A549 (cell line): ENCODE data around the gene SLC15A5. TPM values are rescaled to one million over a fixed set of nuclear protein-coding genes. Genes with fewer than 3 reads are reported as not detected.
A peak's percentile ranks its signal among the peaks of the same experiment; 100 is the strongest.

Experiments used
- ATAC-seq, 2 experiments: fragments of 200-7000 bp in 1 of 2; fragments of >200 bp in 1 of 2; cut with Nextera tagmentation in 1 of 2; cut with Tn5 transposase in 1 of 2; 3 replicates each; pipeline versions ENCODE4 v1.8.0 to v1.9.1; 2018 to 2020; ENCODE audit warnings: mild to moderate bottlenecking in 1 of 2, moderate library complexity in 1 of 2
- CTCF ChIA-PET: fragments of 300-600 bp; sonication (Branson Sonifier 250); formaldehyde crosslinking; extraction: SDS; loops from one replicate; lab custom pipeline; 2021; ENCODE audit warnings: antibody characterized with exemption, inconsistent platforms; lab: Yijun Ruan, JAX
- POLR2A ChIA-PET: fragments of 350-600 bp; formaldehyde crosslinking; extraction: SDS; loops from one replicate; lab custom pipeline; 2021; ENCODE audit warnings: antibody characterized with exemption, inconsistent platforms; lab: Yijun Ruan, JAX
- DNase-seq, 2 experiments: peaks; one replicate each; pipeline versions ENCODE4 v3.0.0 to v3.0.0-alpha.2; 2011 to 2016; ENCODE audit warnings: low read depth in 1 of 2, low spot score in 1 of 2
- FAIRE-seq: peaks from 2 replicates; lab custom pipeline; 2011; peaks lifted over from hg19 to GRCh38; lab: Jason Lieb, UNC
- H3K27ac ChIP-seq, 2 experiments: fragments of >200 bp; sonication (Bioruptor Twin); formaldehyde crosslinking; 3 replicates each; pipeline ENCODE4 v1.5.1; 2016 to 2017
- H3K4me1 ChIP-seq: fragments of >200 bp; sonication (Bioruptor Twin); formaldehyde crosslinking; 3 replicates; pipeline ENCODE4 v1.6.1; 2016
- H3K4me2 ChIP-seq: fragments of >200 bp; sonication (Bioruptor Twin); formaldehyde crosslinking; 3 replicates; pipeline ENCODE4 v1.6.1; 2016
- H3K4me3 ChIP-seq: fragments of >200 bp; sonication (Bioruptor Twin); formaldehyde crosslinking; 3 replicates; pipeline ENCODE4 v1.5.1; 2016
- H3K9me3 ChIP-seq: fragments of >200 bp; sonication (Bioruptor Twin); formaldehyde crosslinking; 3 replicates; pipeline ENCODE4 v1.6.1; 2016
- BCL3 ChIP-seq: fragments of >200 bp; sonication (Bioruptor Twin); formaldehyde crosslinking; IDR thresholded peaks from 3 replicates; pipeline ENCODE4 v1.6.1; 2016
- CBX2 ChIP-seq: fragments of 200-600 bp; sonication (generic); IDR thresholded peaks from 2 replicates; pipeline ENCODE4 v1.6.1; 2016; ENCODE audit warnings: low read depth, mild to moderate bottlenecking, borderline replicate concordance
- EP300 ChIP-seq, 2 experiments: fragments of >200 bp; sonication (Bioruptor Twin); formaldehyde crosslinking; IDR thresholded peaks; 2 replicates in 1 of 2; 3 replicates in 1 of 2; pipeline ENCODE4 v1.6.1; 2016 to 2017
- HES2 ChIP-seq: fragments of >200 bp; sonication (Bioruptor Twin); formaldehyde crosslinking; IDR thresholded peaks from 2 replicates; pipeline ENCODE4 v1.6.1; 2016
- HOXA7 ChIP-seq: fragments of 250-450 bp; sonication (Bioruptor Pico); IDR thresholded peaks from 2 replicates; pipeline ENCODE4 v1.5.0; 2020; ENCODE audit warnings: mild to moderate bottlenecking, moderate library complexity
- HOXB13 ChIP-seq: fragments of 250-450 bp; sonication (Bioruptor Pico); IDR thresholded peaks from 2 replicates; pipeline ENCODE4 v1.5.0; 2020; ENCODE audit warnings: low read depth, mild to moderate bottlenecking, moderate library complexity
- HOXB5 ChIP-seq: fragments of 250-450 bp; sonication (Bioruptor Pico); IDR thresholded peaks from 2 replicates; pipeline ENCODE4 v1.5.0; 2020; ENCODE audit warnings: mild to moderate bottlenecking, moderate library complexity
- JUN ChIP-seq, 2 experiments: fragments of >200 bp; sonication (Bioruptor Twin); formaldehyde crosslinking; IDR thresholded peaks; 2 replicates in 1 of 2; 3 replicates in 1 of 2; pipeline ENCODE4 v1.6.1; 2016 to 2017
- KDM1A ChIP-seq: fragments of 200-600 bp; sonication (generic); IDR thresholded peaks from 2 replicates; pipeline ENCODE4 v1.6.1; 2016; ENCODE audit warnings: low read depth, mild to moderate bottlenecking
- MAX ChIP-seq: IDR thresholded peaks from 2 replicates; pipeline ENCODE4 v1.6.1; 2012
- NR3C1 ChIP-seq: fragments of >200 bp; sonication (Bioruptor Twin); formaldehyde crosslinking; IDR thresholded peaks from 3 replicates; pipeline ENCODE4 v1.6.1; 2017
- POLR2A ChIP-seq: IDR thresholded peaks from 2 replicates; pipeline ENCODE4 v1.6.1; 2012; ENCODE audit warnings: mild to moderate bottlenecking, low read length
- RAD21 ChIP-seq, 2 experiments: fragments of >200 bp in 1 of 2; sonication (Bioruptor Twin) in 1 of 2; formaldehyde crosslinking in 1 of 2; IDR thresholded peaks in 1 of 2; conservative IDR thresholded peaks in 1 of 2; 2 replicates in 1 of 2; 3 replicates in 1 of 2; pipeline ENCODE4 v1.6.1; 2012 to 2018; ENCODE audit warnings: inconsistent platforms in 1 of 2
- RARB ChIP-seq: fragments of 250-450 bp; sonication (Bioruptor Pico); IDR thresholded peaks from 2 replicates; pipeline ENCODE4 v1.8.0; 2021; ENCODE audit warnings: mild to moderate bottlenecking, moderate library complexity
- RCOR1 ChIP-seq: fragments of 150-350 bp; IDR thresholded peaks from 2 replicates; pipeline ENCODE4 v1.6.1; 2014; ENCODE audit warnings: antibody characterized with exemption, low read length, low read depth
- SMC3 ChIP-seq: fragments of >200 bp; sonication (Bioruptor Twin); formaldehyde crosslinking; IDR thresholded peaks from 3 replicates; pipeline ENCODE4 v1.6.1; 2018; ENCODE audit warnings: inconsistent platforms
- ZC3H11A ChIP-seq: fragments of 450-650 bp; IDR thresholded peaks from 2 replicates; pipeline ENCODE4 v1.6.1; 2014; ENCODE audit warnings: antibody characterized with exemption, mild to moderate bottlenecking
- ZSCAN20 ChIP-seq: fragments of 250-450 bp; sonication (Bioruptor Pico); IDR thresholded peaks from 2 replicates; pipeline ENCODE4 v1.8.0; 2022; ENCODE audit warnings: mild to moderate bottlenecking, moderate library complexity
- WGBS: methylation state at CpG from one replicate; pipeline ENCODE4 v1.1.6; 2017; ENCODE audit errors: missing lambda C conversion rate; 5-methylcytosine and 5-hydroxymethylcytosine counted together
- polyA plus RNA-seq, 4 experiments: library from polyadenylated mRNA; depleted of rRNA in 3 of 4; stranded (reverse); fragments of >200 nt; fragmentation: RNase III in 1 of 4; extraction: RNeasy Plus Mini Kit Qiagen cat#74134 plus additional on column Dnase treatment in 1 of 4; gene quantifications; 2 replicates in 3 of 4; 3 replicates in 1 of 4; pipeline ENCODE4 v1.2.3, GENCODE V29; 2011 to 2017
- TF ChIP-seq, protein P1 (sequence below): IDR thresholded peaks from 2 replicates; pipeline ENCODE4 v1.6.1; 2012
- TF ChIP-seq, protein P2 (sequence below): fragments of 200-600 bp; sonication (generic); IDR thresholded peaks from 2 replicates; pipeline ENCODE4 v1.6.1; 2016; ENCODE audit warnings: antibody characterized with exemption, mild to moderate bottlenecking, moderate library complexity
- TF ChIP-seq, protein P3 (sequence below): fragments of 150-350 bp; IDR thresholded peaks from 2 replicates; pipeline ENCODE4 v1.6.1; 2014; ENCODE audit warnings: low read depth, mild to moderate bottlenecking, low read length

SLC15A5 gene
- polyA plus RNA-seq, 2 of the 4 experiments (the other 2 are of a cell fraction): not detected

- ATAC-seq (no peak), DNase-seq (no peak), FAIRE-seq (no peak)
- 19% methylated on average over 2 of the region's 2 CpGs for WGBS
- peak overlapping the region; percentile 2; the same call in 1 of the 3 replicates for H3K4me2 ChIP-seq
- no peak overlapping the region for H3K4me3 ChIP-seq
- ChIA-PET POLR2A (no interaction called here), CTCF (interaction anchor here (0.7 kb wide), 1 partner anchor 1723 kb away, joined by 3 read pairs; no protein-coding TSS in a partner anchor)
- no peaks in the 10 kb centered on the region for H3K9me3 ChIP-seq
- TF ChIP-seq HOXB13 (CRISPR knock-in tag) (no peak), HOXB5 (no peak), RAD21 (conservative IDR thresholded peaks at IDR 0.05 in 1 of 2, IDR thresholded peaks at IDR 0.05 in 1 of 2) (no peak), CBX2 (no peak), HES2 (no peak), EP300 (IDR thresholded peaks at IDR 0.05) (no peak), RCOR1 (no peak)
- H3K27ac ChIP-seq: peak overlapping the region in 1 of 2 experiments; percentile 46; a peak in 1 of 6 replicates
- H3K4me1 ChIP-seq: no peaks in the 10 kb centered on the region
Observed at GRCh38 chr12:16238661-16239060, 38.8 kb downstream of the SLC15A5 start.

- FAIRE-seq (no peak), ATAC-seq (no peak), DNase-seq (no peak)
- Histone ChIP-seq H3K9me3 (peaks cover 14% of the 10 kb centered on the region; the same call in 2 of the 3 replicates), H3K4me3 (no peak overlapping the region), H3K27ac (no peak overlapping the region), H3K4me2 (no peak overlapping the region), H3K4me1 (no peaks in the 10 kb centered on the region)
- 9% methylated on average over 1 of the region's 1 CpG for WGBS
- CTCF ChIA-PET: no interaction called here
- TF ChIP-seq BCL3 (no peak), NR3C1 (no peak), RARB (CRISPR knock-in tag) (no peak), KDM1A (no peak), MAX (no peak), POLR2A (no peak), ZC3H11A (no peak), JUN (IDR thresholded peaks at IDR 0.05) (no peak), HOXB5 (no peak), ZSCAN20 (CRISPR knock-in tag) (no peak), HOXA7 (CRISPR knock-in tag) (no peak), SMC3 (no peak)
- TF ChIP-seq, protein P1, sequence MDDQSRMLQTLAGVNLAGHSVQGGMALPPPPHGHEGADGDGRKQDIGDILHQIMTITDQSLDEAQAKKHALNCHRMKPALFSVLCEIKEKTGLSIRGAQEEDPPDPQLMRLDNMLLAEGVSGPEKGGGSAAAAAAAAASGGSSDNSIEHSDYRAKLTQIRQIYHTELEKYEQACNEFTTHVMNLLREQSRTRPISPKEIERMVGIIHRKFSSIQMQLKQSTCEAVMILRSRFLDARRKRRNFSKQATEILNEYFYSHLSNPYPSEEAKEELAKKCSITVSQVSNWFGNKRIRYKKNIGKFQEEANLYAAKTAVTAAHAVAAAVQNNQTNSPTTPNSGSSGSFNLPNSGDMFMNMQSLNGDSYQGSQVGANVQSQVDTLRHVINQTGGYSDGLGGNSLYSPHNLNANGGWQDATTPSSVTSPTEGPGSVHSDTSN: no peak
- TF ChIP-seq, protein P2, sequence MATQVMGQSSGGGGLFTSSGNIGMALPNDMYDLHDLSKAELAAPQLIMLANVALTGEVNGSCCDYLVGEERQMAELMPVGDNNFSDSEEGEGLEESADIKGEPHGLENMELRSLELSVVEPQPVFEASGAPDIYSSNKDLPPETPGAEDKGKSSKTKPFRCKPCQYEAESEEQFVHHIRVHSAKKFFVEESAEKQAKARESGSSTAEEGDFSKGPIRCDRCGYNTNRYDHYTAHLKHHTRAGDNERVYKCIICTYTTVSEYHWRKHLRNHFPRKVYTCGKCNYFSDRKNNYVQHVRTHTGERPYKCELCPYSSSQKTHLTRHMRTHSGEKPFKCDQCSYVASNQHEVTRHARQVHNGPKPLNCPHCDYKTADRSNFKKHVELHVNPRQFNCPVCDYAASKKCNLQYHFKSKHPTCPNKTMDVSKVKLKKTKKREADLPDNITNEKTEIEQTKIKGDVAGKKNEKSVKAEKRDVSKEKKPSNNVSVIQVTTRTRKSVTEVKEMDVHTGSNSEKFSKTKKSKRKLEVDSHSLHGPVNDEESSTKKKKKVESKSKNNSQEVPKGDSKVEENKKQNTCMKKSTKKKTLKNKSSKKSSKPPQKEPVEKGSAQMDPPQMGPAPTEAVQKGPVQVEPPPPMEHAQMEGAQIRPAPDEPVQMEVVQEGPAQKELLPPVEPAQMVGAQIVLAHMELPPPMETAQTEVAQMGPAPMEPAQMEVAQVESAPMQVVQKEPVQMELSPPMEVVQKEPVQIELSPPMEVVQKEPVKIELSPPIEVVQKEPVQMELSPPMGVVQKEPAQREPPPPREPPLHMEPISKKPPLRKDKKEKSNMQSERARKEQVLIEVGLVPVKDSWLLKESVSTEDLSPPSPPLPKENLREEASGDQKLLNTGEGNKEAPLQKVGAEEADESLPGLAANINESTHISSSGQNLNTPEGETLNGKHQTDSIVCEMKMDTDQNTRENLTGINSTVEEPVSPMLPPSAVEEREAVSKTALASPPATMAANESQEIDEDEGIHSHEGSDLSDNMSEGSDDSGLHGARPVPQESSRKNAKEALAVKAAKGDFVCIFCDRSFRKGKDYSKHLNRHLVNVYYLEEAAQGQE: no peak
- TF ChIP-seq, protein P3, sequence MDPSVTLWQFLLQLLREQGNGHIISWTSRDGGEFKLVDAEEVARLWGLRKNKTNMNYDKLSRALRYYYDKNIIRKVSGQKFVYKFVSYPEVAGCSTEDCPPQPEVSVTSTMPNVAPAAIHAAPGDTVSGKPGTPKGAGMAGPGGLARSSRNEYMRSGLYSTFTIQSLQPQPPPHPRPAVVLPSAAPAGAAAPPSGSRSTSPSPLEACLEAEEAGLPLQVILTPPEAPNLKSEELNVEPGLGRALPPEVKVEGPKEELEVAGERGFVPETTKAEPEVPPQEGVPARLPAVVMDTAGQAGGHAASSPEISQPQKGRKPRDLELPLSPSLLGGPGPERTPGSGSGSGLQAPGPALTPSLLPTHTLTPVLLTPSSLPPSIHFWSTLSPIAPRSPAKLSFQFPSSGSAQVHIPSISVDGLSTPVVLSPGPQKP: no peak
- POLR2A ChIA-PET: no interaction called here
Observed at GRCh38 chr12:16229676-16230075, 47.8 kb downstream of the SLC15A5 start.
